Body of pancreas (tissue), 4 donors: ENCODE data around the gene RAPGEF3.

ENCODE experiments used
- POLR2A ChIP-seq, 3 donors: fragments of 450-650 bp; IDR thresholded peaks; one replicate each; pipeline ENCODE4 v1.6.1; 2016; ENCODE audit warnings: antibody characterized with exemption in 3 of 3, mild to moderate bottlenecking in 2 of 3
- TF ChIP-seq, protein P1 (sequence below), 7 experiments: fragments of 450-650 bp in 4 of 7; fragments of 200-600 bp in 3 of 7; sonication (generic) in 3 of 7; IDR thresholded peaks; one replicate each; pipeline ENCODE4 v1.5.1; 2016 to 2019; ENCODE audit warnings: antibody characterized with exemption in 7 of 7

DNA sequence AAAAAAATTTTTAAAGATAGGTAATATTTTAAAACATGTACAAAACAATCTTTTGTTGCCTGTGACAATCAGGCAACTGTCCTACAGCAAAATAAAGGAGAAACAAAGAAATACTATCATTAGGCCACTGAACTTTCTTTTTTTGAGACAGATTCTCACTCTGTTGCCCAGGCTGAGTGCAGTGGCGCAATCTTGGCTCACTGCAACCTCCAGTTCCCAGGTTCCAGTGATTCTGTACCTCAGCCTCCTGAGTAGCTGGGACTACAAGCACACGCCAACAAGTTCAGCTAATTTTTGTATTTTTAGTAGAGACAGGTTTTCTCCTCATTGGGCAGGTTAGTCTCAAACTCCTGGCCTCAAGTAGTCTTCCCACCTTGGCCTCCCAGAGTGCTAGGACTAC, 69.5 kb downstream of the RAPGEF3 start:
- TF ChIP-seq, protein P1, sequence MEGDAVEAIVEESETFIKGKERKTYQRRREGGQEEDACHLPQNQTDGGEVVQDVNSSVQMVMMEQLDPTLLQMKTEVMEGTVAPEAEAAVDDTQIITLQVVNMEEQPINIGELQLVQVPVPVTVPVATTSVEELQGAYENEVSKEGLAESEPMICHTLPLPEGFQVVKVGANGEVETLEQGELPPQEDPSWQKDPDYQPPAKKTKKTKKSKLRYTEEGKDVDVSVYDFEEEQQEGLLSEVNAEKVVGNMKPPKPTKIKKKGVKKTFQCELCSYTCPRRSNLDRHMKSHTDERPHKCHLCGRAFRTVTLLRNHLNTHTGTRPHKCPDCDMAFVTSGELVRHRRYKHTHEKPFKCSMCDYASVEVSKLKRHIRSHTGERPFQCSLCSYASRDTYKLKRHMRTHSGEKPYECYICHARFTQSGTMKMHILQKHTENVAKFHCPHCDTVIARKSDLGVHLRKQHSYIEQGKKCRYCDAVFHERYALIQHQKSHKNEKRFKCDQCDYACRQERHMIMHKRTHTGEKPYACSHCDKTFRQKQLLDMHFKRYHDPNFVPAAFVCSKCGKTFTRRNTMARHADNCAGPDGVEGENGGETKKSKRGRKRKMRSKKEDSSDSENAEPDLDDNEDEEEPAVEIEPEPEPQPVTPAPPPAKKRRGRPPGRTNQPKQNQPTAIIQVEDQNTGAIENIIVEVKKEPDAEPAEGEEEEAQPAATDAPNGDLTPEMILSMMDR (IDR thresholded peaks at IDR 0.05), result no peak
- no peak for TF ChIP-seq POLR2A (IDR thresholded peaks at IDR 0.05)
